WTC11 (cell line): ENCODE data around the gene CYP26A1. TPM values are rescaled to one million over a fixed set of nuclear protein-coding genes. Genes with fewer than 3 reads are reported as not detected.

Source experiments
- ATAC-seq: fragments of 200-7000 bp; cut with Tn5 transposase; 2 replicates; pipeline ENCODE4 v1.10.0; 2021; ENCODE audit warnings: mild to moderate bottlenecking, moderate library complexity
- CTCF ChIA-PET: fragments of 300-600 bp; sonication (Branson Sonifier 250); formaldehyde crosslinking; loops from one replicate; lab custom pipeline; 2021; ENCODE audit warnings: antibody characterized with exemption; lab: Charles Lee
- POLR2A ChIA-PET: fragments of 350-600 bp; sonication (Branson Sonifier 250); formaldehyde crosslinking; loops from one replicate; lab custom pipeline; 2021; ENCODE audit warnings: antibody characterized with exemption; lab: Charles Lee
- DNase-seq: peaks from one replicate; pipeline ENCODE4 v3.0.0; 2021; ENCODE audit warnings: low spot score
- H3K27ac Mint-ChIP-seq: 2 replicates; pipeline ENCODE4 v1.8.0; 2021; ENCODE audit warnings: mixed read lengths
- H3K27me3 Mint-ChIP-seq: 2 replicates; pipeline ENCODE4 v1.8.0; 2021; ENCODE audit warnings: low read depth, mild to moderate bottlenecking, moderate library complexity, mixed read lengths
- H3K36me3 Mint-ChIP-seq: 2 replicates; pipeline ENCODE4 v1.8.0; 2021; ENCODE audit warnings: mixed read lengths
- H3K4me1 Mint-ChIP-seq: 2 replicates; pipeline ENCODE4 v1.8.0; 2022; ENCODE audit warnings: mixed read lengths
- H3K4me3 Mint-ChIP-seq: 2 replicates; pipeline ENCODE4 v1.8.0; 2021; ENCODE audit warnings: mild to moderate bottlenecking, moderate library complexity, mixed read lengths
- H3K9me3 Mint-ChIP-seq: 2 replicates; pipeline ENCODE4 v1.8.0; 2021; ENCODE audit warnings: mixed read lengths
- AFF4 ChIP-seq: sonication (generic); formaldehyde crosslinking; IDR thresholded peaks from 2 replicates; pipeline ENCODE4 v1.8.1; 2023; ENCODE audit warnings: mild to moderate bottlenecking, missing genetic modification reagents, borderline replicate concordance
- ATF2 ChIP-seq: sonication (generic); formaldehyde crosslinking; IDR thresholded peaks from 2 replicates; pipeline ENCODE4 v1.8.1; 2022; ENCODE audit warnings: low read depth, missing genetic modification reagents, borderline replicate concordance
- ATF3 ChIP-seq: sonication (generic); formaldehyde crosslinking; conservative IDR thresholded peaks from 2 replicates; pipeline ENCODE4 v1.8.1; 2022; ENCODE audit warnings: mild to moderate bottlenecking, missing genetic modification reagents
- CDX4 ChIP-seq: fragments of 250-450 bp; sonication (Bioruptor Pico); IDR thresholded peaks from 2 replicates; pipeline ENCODE4 v1.9.0; 2021; ENCODE audit warnings: moderate library complexity, mild to moderate bottlenecking, inconsistent platforms, borderline replicate concordance
- CTCF ChIP-seq: fragments of 200-600 bp; IDR thresholded peaks from 2 replicates; pipeline ENCODE4 v1.8.0; 2022; ENCODE audit warnings: antibody characterized with exemption
- ETV6 ChIP-seq: sonication (generic); formaldehyde crosslinking; IDR thresholded peaks from 2 replicates; pipeline ENCODE4 v1.8.1; 2022; ENCODE audit warnings: mild to moderate bottlenecking, missing genetic modification reagents
- NFATC4 ChIP-seq: fragments of 250-450 bp; sonication (Bioruptor Pico); IDR thresholded peaks from 2 replicates; pipeline ENCODE4 v1.9.0; 2021; ENCODE audit warnings: mild to moderate bottlenecking
- PRDM15 ChIP-seq: sonication (generic); formaldehyde crosslinking; IDR thresholded peaks from 2 replicates; pipeline ENCODE4 v1.8.0; 2022; ENCODE audit warnings: missing genetic modification reagents
- PREB ChIP-seq: sonication (generic); formaldehyde crosslinking; IDR thresholded peaks from 2 replicates; pipeline ENCODE4 v1.8.1; 2022; ENCODE audit warnings: mild to moderate bottlenecking, missing genetic modification reagents, moderate library complexity, borderline replicate concordance
- PRRX2 ChIP-seq: fragments of 250-450 bp; sonication (Bioruptor Pico); IDR thresholded peaks from 2 replicates; pipeline ENCODE4 v1.8.0; 2021; ENCODE audit warnings: mild to moderate bottlenecking
- RORB ChIP-seq: fragments of 250-450 bp; sonication (Bioruptor Pico); IDR thresholded peaks from 2 replicates; pipeline ENCODE4 v1.9.0; 2021; ENCODE audit warnings: mild to moderate bottlenecking
- TCF7 ChIP-seq: sonication (generic); formaldehyde crosslinking; IDR thresholded peaks from 2 replicates; pipeline ENCODE4 v1.8.0; 2022; ENCODE audit warnings: mild to moderate bottlenecking, low read depth, missing genetic modification reagents, moderate library complexity
- TEAD4 ChIP-seq: sonication (generic); formaldehyde crosslinking; IDR thresholded peaks from 2 replicates; pipeline ENCODE4 v1.8.0; 2022; ENCODE audit warnings: mild to moderate bottlenecking, missing genetic modification reagents
- ZNF317 ChIP-seq: sonication (generic); formaldehyde crosslinking; IDR thresholded peaks from 2 replicates; pipeline ENCODE4 v1.8.1; 2023; ENCODE audit warnings: low read depth, mild to moderate bottlenecking, moderate library complexity, missing genetic modification reagents, borderline replicate concordance
- ZNF423 ChIP-seq: fragments of 250-450 bp; sonication (Bioruptor Pico); IDR thresholded peaks from 2 replicates; pipeline ENCODE4 v2.1.2; 2022; ENCODE audit warnings: mild to moderate bottlenecking, moderate library complexity
- ZNF671 ChIP-seq: fragments of 250-450 bp; sonication (Bioruptor Pico); IDR thresholded peaks from 2 replicates; pipeline ENCODE4 v1.8.0; 2021; ENCODE audit warnings: mild to moderate bottlenecking
- total RNA-seq: library from RNA; stranded (reverse); gene quantifications from 3 replicates; pipeline ENCODE4 v1.2.3, GENCODE V29; 2021

The CYP26A1 gene
- total RNA-seq, 1 experiment from 2014 or later = 3.4 TPM

- Mint-ChIP-seq H3K27ac (peak overlapping the region; percentile 55), H3K4me3 (no peak overlapping the region), H3K36me3 (no peaks in the 10 kb centered on the region), H3K27me3 (no peaks in the 10 kb centered on the region), H3K4me1 (peaks cover 15% of the 10 kb centered on the region), H3K9me3 (no peaks in the 10 kb centered on the region)
- ATAC-seq (peak; percentile 96), DNase-seq (no peak)
- TF ChIP-seq CDX4 (CRISPR knock-in tag) = no peak
- peak; percentile 25; the same call in 1 of the 2 replicates for TF ChIP-seq CTCF
- TF ChIP-seq ATF2 (CRISPR knock-in tag) = no peak
- no peak for TF ChIP-seq PRRX2 (CRISPR knock-in tag)
- 0 out of 2 replicates have a peak, but pooled peaks have one; percentile 23 for TF ChIP-seq ETV6 (CRISPR knock-in tag)
- no peak for TF ChIP-seq ATF3 (CRISPR knock-in tag)
- TF ChIP-seq AFF4 (CRISPR knock-in tag) = no peak
- no peak for TF ChIP-seq NFATC4
- TF ChIP-seq PREB (CRISPR knock-in tag) = no peak
- ChIA-PET CTCF (interaction anchor here (0.6 to 2.6 kb wide), 11 partner anchors 9 to 318 kb away, joined by 3 to 13 read pairs (median 4); partner anchors contain the start of gene CYP26C1), POLR2A (no interaction called here)
These were observed 34.0 kb upstream of the CYP26A1 start for GRCh38 chr10:93039721-93040120.

GRCh38 chr10:93054486-93054885, 19.2 kb upstream of the CYP26A1 start:
- ATAC-seq = no peak
- Mint-ChIP-seq H3K4me3 (no peak overlapping the region), H3K4me1 (peaks cover 25% of the 10 kb centered on the region), H3K27ac (no peak overlapping the region), H3K9me3 (no peaks in the 10 kb centered on the region), H3K27me3 (peaks cover 22% of the 10 kb centered on the region), H3K36me3 (no peaks in the 10 kb centered on the region)
- TF ChIP-seq TCF7 (CRISPR knock-in tag) = no peak
- no peak for TF ChIP-seq TEAD4 (CRISPR knock-in tag)
- no peak for TF ChIP-seq PRDM15 (CRISPR knock-in tag)
- TF ChIP-seq ZNF317 (CRISPR knock-in tag) = no peak
- TF ChIP-seq RORB (CRISPR knock-in tag) = no peak
- TF ChIP-seq ZNF671 = no peak
- TF ChIP-seq ZNF423 = no peak
- ChIA-PET CTCF (interaction anchor here (1.3 kb wide), 1 partner anchor 11 kb away, joined by 5 read pairs; no protein-coding TSS in a partner anchor), POLR2A (no interaction called here)
- DNase-seq = no peak
